Left kidney (tissue), 2 donors: ENCODE results near the gene PCBP3. TPM values are rescaled to one million over a fixed set of nuclear protein-coding genes. Genes with fewer than 3 reads are reported as not detected.
"Not testable (repeated sequence)": the region's sequence is repeated elsewhere in the genome, so short reads cannot be mapped to it uniquely, and the experiment has no call there.

ENCODE experiments used
- DNase-seq: peaks from one replicate; pipeline ENCODE4 v3.0.0-alpha.2; 2013
- polyA plus RNA-seq: library from polyadenylated mRNA; unstranded; fragments of 120-200 nt; gene quantifications from one replicate; pipeline ENCODE4 v1.2.1, GENCODE V29; 2013; ENCODE audit not compliant: insufficient read length

The PCBP3 gene
- polyA plus RNA-seq, 1 donor, result 2.0 TPM

- DNase-seq, result no peak
These were observed 185.3 kb downstream of the PCBP3 start for GRCh38 chr21:45828580-45829570.

- no peak for DNase-seq
These were observed 186.1 kb downstream of the PCBP3 start for GRCh38 chr21:45829668-45830067.

GRCh38 chr21:45830221-45830640 lies 186.7 kb downstream of the PCBP3 start:
- no peak for DNase-seq

- DNase-seq, result no peak
These were observed 187.3 kb downstream of the PCBP3 start for GRCh38 chr21:45830720-45831366.

- no peak for DNase-seq
These were observed 188.6 kb downstream of the PCBP3 start for GRCh38 chr21:45831991-45832740.

GRCh38 chr21:45832741-45833235 lies 189.3 kb downstream of the PCBP3 start:
- not testable (repeated sequence) for DNase-seq

GRCh38 chr21:45833414-45833813 lies 189.9 kb downstream of the PCBP3 start:
- no peak for DNase-seq

- no peak for DNase-seq
These were observed 190.6 kb downstream of the PCBP3 start for GRCh38 chr21:45834026-45834715.

- DNase-seq, result no peak
These were observed 191.3 kb downstream of the PCBP3 start for GRCh38 chr21:45834821-45835293.

- DNase-seq, result no peak
These were observed 192.1 kb downstream of the PCBP3 start for GRCh38 chr21:45835301-45836267.

- no peak for DNase-seq
These were observed 192.7 kb downstream of the PCBP3 start for GRCh38 chr21:45836268-45836655.

GRCh38 chr21:45836694-45837670 lies 193.5 kb downstream of the PCBP3 start:
- no peak for DNase-seq

- DNase-seq, result no peak
These were observed 194.4 kb downstream of the PCBP3 start for GRCh38 chr21:45837936-45838335.

GRCh38 chr21:45838634-45839033 lies 195.1 kb downstream of the PCBP3 start:
- DNase-seq, result no peak

GRCh38 chr21:45839274-45839673 lies 195.7 kb downstream of the PCBP3 start:
- DNase-seq, result no peak

- no peak for DNase-seq
These were observed 197.5 kb downstream of the PCBP3 start for GRCh38 chr21:45841033-45841432.

GRCh38 chr21:45843426-45843825 lies 199.9 kb downstream of the PCBP3 start:
- DNase-seq, result no peak

GRCh38 chr21:45844181-45844580 lies 200.7 kb downstream of the PCBP3 start:
- DNase-seq, result no peak
